ENCODE data around the gene PHKG1. TPM values are rescaled to one million over a fixed set of nuclear protein-coding genes. Genes with fewer than 3 reads are reported as not detected.
"Not testable (repeated sequence)": the region's sequence is repeated elsewhere in the genome, so short reads cannot be mapped to it uniquely, and the experiment has no call there.

The PHKG1 gene
- total RNA-seq, 2 donors from 2014 or later, result 0.82 to 2.4 TPM

GRCh38 chr7:56121440-56121839, 28.7 kb upstream of the PHKG1 start:
- Histone ChIP-seq H3K27me3 (replicated peaks; ENCODE audit: insufficient read depth) (no peaks in the 10 kb centered on the region), H3K4me3 (no peak overlapping the region), H3K4me1 (replicated peaks) (no peaks in the 10 kb centered on the region), H3K9me3 (no peaks in the 10 kb centered on the region), H3K27ac (no peak overlapping the region), H3K36me3 (no peaks in the 10 kb centered on the region)
- WGBS, result 89% methylated on average over 6 of the region's 6 CpGs
- TF ChIP-seq POLR2AphosphoS5 (IDR thresholded peaks at IDR 0.05) (no peak), CTCF (IDR thresholded peaks at IDR 0.05) (no peak), POLR2A (IDR thresholded peaks at IDR 0.05) (no peak)
- intact Hi-C loops (cut with DNase I), result no loop called here
- no peak for DNase-seq (ENCODE audit: low spot score)

- Histone ChIP-seq H3K4me3 (peak within 1 kb of the TSS; percentile 27 to 37), H3K27ac (peak within 1 kb of the TSS; percentile 19 to 47)
- DNase-seq (ENCODE audit: low spot score), result peak; percentile 21
These were observed 23.2 kb upstream of the PHKG1 start, which contains the start of gene NUPR2 for GRCh38 chr7:56115852-56116538. TSS of gene NUPR2 (minus strand) at chr7:56116417. CDS start at chr7:56116314, 103 bp downstream.

GRCh38 chr7:56112244-56112643, 19.5 kb upstream of the PHKG1 start:
- intact Hi-C loops (cut with DNase I); H3K36me3 ChIP-seq; H3K27ac ChIP-seq; H3K4me1 ChIP-seq (replicated peaks); DNase-seq (ENCODE audit: low spot score); H3K9me3 ChIP-seq; H3K4me3 ChIP-seq; H3K27me3 ChIP-seq (replicated peaks; ENCODE audit: insufficient read depth): not testable (repeated sequence)
- WGBS, result 93% methylated on average over 3 of the region's 3 CpGs

More at GRCh38 chr7:56115852-56116538, 23.2 kb upstream of the PHKG1 start, which contains the start of gene NUPR2:
- Histone ChIP-seq H3K36me3 (no peaks in the 10 kb centered on the region), H3K4me1 (replicated peaks) (no peaks in the 10 kb centered on the region), H3K27me3 (replicated peaks; ENCODE audit: insufficient read depth) (no peaks in the 10 kb centered on the region), H3K9me3 (no peaks in the 10 kb centered on the region)
- TF ChIP-seq CTCF (IDR thresholded peaks at IDR 0.05) (no peak), POLR2AphosphoS5 (IDR thresholded peaks at IDR 0.05) (no peak), POLR2A (IDR thresholded peaks at IDR 0.05) (no peak)
- 4% methylated on average over 41 of the region's 65 CpGs for WGBS
- intact Hi-C loops (cut with DNase I), result no loop called here

GRCh38 chr7:56110611-56111010, 17.9 kb upstream of the PHKG1 start:
- TF ChIP-seq CTCF (IDR thresholded peaks at IDR 0.05), result no peak
- TF ChIP-seq POLR2A (IDR thresholded peaks at IDR 0.05), result no peak
- no peak for TF ChIP-seq POLR2AphosphoS5 (IDR thresholded peaks at IDR 0.05)
- Histone ChIP-seq H3K36me3 (no peaks in the 10 kb centered on the region), H3K9me3 (no peaks in the 10 kb centered on the region), H3K4me3 (no peak overlapping the region), H3K4me1 (replicated peaks) (no peaks in the 10 kb centered on the region), H3K27me3 (replicated peaks; ENCODE audit: insufficient read depth) (no peaks in the 10 kb centered on the region), H3K27ac (no peak overlapping the region)
- WGBS, result 75% methylated on average over 1 of the region's 1 CpG
- DNase-seq (ENCODE audit: low spot score), result no peak
- intact Hi-C loops (cut with DNase I), result no loop called here

DNA sequence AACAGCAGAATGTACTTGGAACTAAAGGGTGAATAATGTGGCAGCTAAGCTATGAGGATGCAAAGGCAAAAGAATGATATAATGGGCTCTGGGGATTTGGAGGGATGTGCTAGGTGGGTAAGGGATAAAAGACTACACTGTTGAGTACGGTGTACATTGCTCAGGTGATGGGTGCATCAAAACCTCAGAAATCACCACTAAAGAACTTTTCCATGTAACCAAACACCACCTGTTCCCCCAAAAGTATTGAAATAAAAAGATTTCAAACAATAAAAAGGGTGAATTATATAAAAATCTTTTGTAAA, 15.2 kb upstream of the PHKG1 start:
- H3K36me3 ChIP-seq, result no peaks in the 10 kb centered on the region
- H3K27me3 ChIP-seq (replicated peaks; ENCODE audit: insufficient read depth), result no peaks in the 10 kb centered on the region
- H3K4me3 ChIP-seq, result no peak overlapping the region
- intact Hi-C loops (cut with DNase I), result no loop called here
- 97% methylated on average over 1 of the region's 1 CpG for WGBS
- H3K4me1 ChIP-seq (replicated peaks), result no peaks in the 10 kb centered on the region
- no peaks in the 10 kb centered on the region for H3K9me3 ChIP-seq
- no peak overlapping the region for H3K27ac ChIP-seq
- no peak for DNase-seq (ENCODE audit: low spot score)
- TF ChIP-seq POLR2A (IDR thresholded peaks at IDR 0.05) (no peak), CTCF (IDR thresholded peaks at IDR 0.05) (no peak), POLR2AphosphoS5 (IDR thresholded peaks at IDR 0.05) (no peak)
